CD14-positive monocyte (primary cell): Measurements from ENCODE around the gene CLK3. TPM values are rescaled to one million over a fixed set of nuclear protein-coding genes. Genes with fewer than 3 reads are reported as not detected.
A peak's percentile ranks its signal among the peaks of the same experiment; 100 is the strongest.

ENCODE experiments used
- DNase-seq, 3 donors: peaks; one replicate each; pipeline ENCODE4 v3.0.0-alpha.2; 2011 to 2022
- H2AFZ ChIP-seq: 2 replicates; pipeline ENCODE4 v1.6.0; 2012; ENCODE audit warnings: mild to moderate bottlenecking, low read depth, low read length, inconsistent platforms; ENCODE audit not compliant: insufficient read depth, poor library complexity, severe bottlenecking
- H3K27ac ChIP-seq, 2 donors: 1 replicate in 1 of 2; 2 replicates in 1 of 2; pipeline ENCODE4 v1.5.1; 2012 to 2013; ENCODE audit warnings: low read length in 2 of 2, control low read depth in 1 of 2, inconsistent platforms in 1 of 2, low read depth in 1 of 2, mild to moderate bottlenecking in 1 of 2
- H3K27me3 ChIP-seq, 2 donors: one replicate each; pipeline versions ENCODE4 v1.6.0 to v1.6.1; 2011 to 2013; ENCODE audit warnings: low read length in 2 of 2; ENCODE audit not compliant: control insufficient read depth in 2 of 2, insufficient read depth in 2 of 2
- H3K36me3 ChIP-seq, 2 donors: replicated peaks in 1 of 2; 1 replicate in 1 of 2; 2 replicates in 1 of 2; pipeline versions ENCODE4 v1.5.1 to v1.6.1; 2012 to 2013; ENCODE audit warnings: low read length in 2 of 2, control low read depth in 1 of 2, inconsistent platforms in 1 of 2, mild to moderate bottlenecking in 1 of 2; ENCODE audit not compliant: insufficient read depth in 2 of 2, control insufficient read depth in 1 of 2
- H3K4me1 ChIP-seq, 2 donors: 1 replicate in 1 of 2; 2 replicates in 1 of 2; pipeline versions ENCODE4 v1.5.1 to v1.6.1; 2012 to 2013; ENCODE audit warnings: low read length in 2 of 2, control low read depth in 1 of 2, inconsistent platforms in 1 of 2, mild to moderate bottlenecking in 1 of 2, moderate library complexity in 1 of 2; ENCODE audit not compliant: insufficient read depth in 2 of 2, control insufficient read depth in 1 of 2
- H3K4me2 ChIP-seq: replicated peaks from 2 replicates; pipeline ENCODE3; 2012; ENCODE audit warnings: low read length, moderate library complexity, mild to moderate bottlenecking; ENCODE audit not compliant: poor library complexity, severe bottlenecking; ENCODE audit errors: extremely low read depth
- H3K4me3 ChIP-seq, 3 experiments: fragments of 200-600 bp in 1 of 3; sonication (generic) in 1 of 3; replicated peaks in 1 of 3; 1 replicate in 2 of 3; 2 replicates in 1 of 3; pipeline ENCODE4 v1.5.1; 2011 to 2013; ENCODE audit warnings: low read length in 3 of 3, mild to moderate bottlenecking in 3 of 3, control low read depth in 2 of 3, low read depth in 2 of 3, inconsistent platforms in 1 of 3, moderate library complexity in 1 of 3
- H3K79me2 ChIP-seq: 2 replicates; pipeline ENCODE4 v1.6.0; 2012; ENCODE audit warnings: mild to moderate bottlenecking, control low read depth, inconsistent platforms, low read length, moderate library complexity; ENCODE audit not compliant: insufficient read depth
- H3K9ac ChIP-seq: 2 replicates; pipeline ENCODE4 v1.6.0; 2017; ENCODE audit warnings: low read length, mild to moderate bottlenecking; ENCODE audit not compliant: insufficient read depth, poor library complexity, severe bottlenecking
- H3K9me3 ChIP-seq, 2 donors: replicated peaks in 1 of 2; 1 replicate in 1 of 2; 2 replicates in 1 of 2; pipeline versions ENCODE4 v1.5.1 to v1.6.1; 2012 to 2013; ENCODE audit warnings: low read length in 2 of 2, control low read depth in 1 of 2; ENCODE audit not compliant: control insufficient read depth in 1 of 2, insufficient read depth in 1 of 2
- H4K20me1 ChIP-seq: 2 replicates; pipeline ENCODE4 v1.6.0; 2012; ENCODE audit warnings: mild to moderate bottlenecking, low read length, control low read depth, moderate library complexity; ENCODE audit not compliant: insufficient read depth
- H3K27ac Mint-ChIP-seq, 7 donors: one replicate each; pipeline ENCODE4 v1.8.0; 2020; ENCODE audit warnings: mild to moderate bottlenecking in 7 of 7, mixed read lengths in 7 of 7, moderate library complexity in 6 of 7, inconsistent platforms in 2 of 7
- H3K27me3 Mint-ChIP-seq, 3 donors: one replicate each; pipeline ENCODE4 v1.8.0; 2021 to 2022; ENCODE audit warnings: low read depth in 3 of 3, mild to moderate bottlenecking in 3 of 3, mixed read lengths in 3 of 3, moderate library complexity in 3 of 3, inconsistent platforms in 1 of 3
- H3K36me3 Mint-ChIP-seq, 2 donors: one replicate each; pipeline ENCODE4 v1.8.0; 2020; ENCODE audit warnings: mixed read lengths in 2 of 2, inconsistent platforms in 1 of 2, mild to moderate bottlenecking in 1 of 2
- H3K4me1 Mint-ChIP-seq: one replicate; pipeline ENCODE4 v1.8.0; 2020; ENCODE audit warnings: mild to moderate bottlenecking, mixed read lengths
- H3K4me3 Mint-ChIP-seq, 2 donors: one replicate each; pipeline ENCODE4 v1.8.0; 2020; ENCODE audit warnings: mild to moderate bottlenecking in 2 of 2, mixed read lengths in 2 of 2, moderate library complexity in 1 of 2
- H3K9me3 Mint-ChIP-seq, 7 donors: one replicate each; pipeline ENCODE4 v1.8.0; 2020 to 2022; ENCODE audit warnings: mixed read lengths in 7 of 7, mild to moderate bottlenecking in 6 of 7, moderate library complexity in 6 of 7, inconsistent platforms in 2 of 7
- WGBS: methylation state at CpG from one replicate; pipeline ENCODE4 v1.1.5; 2013; ENCODE audit warnings: missing lambda C conversion rate; ENCODE audit not compliant: insufficient coverage; 5-methylcytosine and 5-hydroxymethylcytosine counted together
- intact Hi-C, 2 donors: fragments of 100-400 bp; cut with micrococcal nuclease; formaldehyde crosslinking; loops; one replicate each; pipeline versions ENCODE4 v1.15.0 to v1.15.1; 2023
- polyA plus RNA-seq, 3 donors: library from polyadenylated mRNA; depleted of rRNA in 1 of 3; unstranded in 2 of 3; stranded (reverse) in 1 of 3; fragments of 300-500 nt in 2 of 3; fragments of >200 nt in 1 of 3; fragmentation: Illumina TruSeq in 2 of 3; gene quantifications; 1 replicate in 2 of 3; 2 replicates in 1 of 3; pipeline ENCODE4 v1.2.3, GENCODE V29; 2012 to 2021
- TF ChIP-seq, protein P1 (sequence below): fragments of 200-600 bp; IDR thresholded peaks from one replicate; pipeline ENCODE4 v1.8.0; 2022; ENCODE audit warnings: antibody characterized with exemption, mild to moderate bottlenecking

The CLK3 gene
- polyA plus RNA-seq, 3 donors = 27.6 to 354 (median 33.2) TPM

DNA sequence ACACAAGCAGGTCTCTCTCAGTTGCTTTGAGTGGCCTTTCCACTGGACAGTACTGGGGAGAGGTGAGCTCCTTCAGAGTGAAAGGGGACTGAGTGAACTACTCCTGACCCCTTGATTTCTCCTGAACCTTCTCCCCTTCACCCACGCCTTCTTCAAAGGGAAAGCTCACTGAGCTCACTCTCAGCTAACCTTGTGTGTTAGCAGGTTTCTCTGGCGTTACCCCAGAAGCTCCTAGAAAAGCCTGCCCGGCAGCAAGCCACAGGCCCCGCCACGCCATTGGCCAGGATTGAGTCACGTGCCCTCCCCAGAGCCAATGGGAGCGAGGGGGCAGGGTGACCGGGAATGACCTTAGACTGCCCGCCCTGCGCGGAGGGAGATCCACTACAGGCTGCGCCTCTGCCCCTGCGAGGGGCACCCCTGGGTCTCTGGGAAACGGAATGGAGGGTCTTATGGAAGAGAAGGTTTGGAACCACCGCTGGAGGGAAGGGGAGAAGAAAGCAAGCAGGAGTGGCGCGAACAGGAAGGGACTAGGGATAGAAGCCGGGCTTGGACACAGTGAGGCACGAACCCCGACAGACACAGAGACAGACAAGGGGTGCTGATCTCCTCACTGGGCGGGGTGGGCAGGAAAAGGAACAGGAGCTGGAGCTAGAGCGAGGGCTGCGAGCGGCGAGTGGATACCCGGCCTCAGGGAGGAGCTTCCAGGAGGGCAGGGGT, 17.4 kb upstream of the CLK3 start:
- peaks cover 0 to 1% (median 0%) of the 10 kb centered on the region in 7 donors for H3K9me3 Mint-ChIP-seq
- H3K4me3 ChIP-seq = peak overlapping the region; percentile 63 to 97 (median 73)
- H3K36me3 Mint-ChIP-seq = peaks cover 23 to 40% of the 10 kb centered on the region in 2 donors
- peaks cover 15% of the 10 kb centered on the region for H3K4me1 Mint-ChIP-seq
- H3K9me3 ChIP-seq = no peaks in the 10 kb centered on the region
- no peaks in the 10 kb centered on the region for H3K27me3 ChIP-seq
- peak overlapping the region; percentile 96 for H3K4me2 ChIP-seq
- intact Hi-C loops = loop anchor here (2.0 to 5.0 kb wide), 3 partner anchors 15 to 56 kb away; partner anchors contain the start of genes ARID3B (in 1 of the 2) and CLK3 (in 1 of the 2)
- TF ChIP-seq, protein P1, sequence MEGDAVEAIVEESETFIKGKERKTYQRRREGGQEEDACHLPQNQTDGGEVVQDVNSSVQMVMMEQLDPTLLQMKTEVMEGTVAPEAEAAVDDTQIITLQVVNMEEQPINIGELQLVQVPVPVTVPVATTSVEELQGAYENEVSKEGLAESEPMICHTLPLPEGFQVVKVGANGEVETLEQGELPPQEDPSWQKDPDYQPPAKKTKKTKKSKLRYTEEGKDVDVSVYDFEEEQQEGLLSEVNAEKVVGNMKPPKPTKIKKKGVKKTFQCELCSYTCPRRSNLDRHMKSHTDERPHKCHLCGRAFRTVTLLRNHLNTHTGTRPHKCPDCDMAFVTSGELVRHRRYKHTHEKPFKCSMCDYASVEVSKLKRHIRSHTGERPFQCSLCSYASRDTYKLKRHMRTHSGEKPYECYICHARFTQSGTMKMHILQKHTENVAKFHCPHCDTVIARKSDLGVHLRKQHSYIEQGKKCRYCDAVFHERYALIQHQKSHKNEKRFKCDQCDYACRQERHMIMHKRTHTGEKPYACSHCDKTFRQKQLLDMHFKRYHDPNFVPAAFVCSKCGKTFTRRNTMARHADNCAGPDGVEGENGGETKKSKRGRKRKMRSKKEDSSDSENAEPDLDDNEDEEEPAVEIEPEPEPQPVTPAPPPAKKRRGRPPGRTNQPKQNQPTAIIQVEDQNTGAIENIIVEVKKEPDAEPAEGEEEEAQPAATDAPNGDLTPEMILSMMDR = no peak
- H3K27ac Mint-ChIP-seq = peak overlapping the region; percentile 91 to 99 (median 96)
- DNase-seq = peak; percentile 74 to 86 (median 80)
- peak overlapping the region; percentile 65 to 85 for H3K27ac ChIP-seq
- peaks cover 13 to 15% of the 10 kb centered on the region in 2 donors for H3K4me1 ChIP-seq
- H3K36me3 ChIP-seq = peaks cover 18 to 27% of the 10 kb centered on the region in 2 donors
- WGBS = 1% methylated on average over 25 of the region's 26 CpGs
- peaks cover 4% of the 10 kb centered on the region for H3K79me2 ChIP-seq
- H3K9ac ChIP-seq = peak overlapping the region; percentile 69
- no peaks in the 10 kb centered on the region for H3K27me3 Mint-ChIP-seq
- H4K20me1 ChIP-seq = no peaks in the 10 kb centered on the region
- peak overlapping the region; percentile 95 for H2AFZ ChIP-seq
- peak overlapping the region; percentile 97 to 100 for H3K4me3 Mint-ChIP-seq

GRCh38 chr15:74599156-74599555, 16.5 kb upstream of the CLK3 start:
- H3K4me3 Mint-ChIP-seq = peak overlapping the region; percentile 97 to 100
- peak overlapping the region in 4 of 7 donors; percentile 91 to 99 (median 98) for H3K27ac Mint-ChIP-seq
- TF ChIP-seq, protein P1 = no peak
- Histone ChIP-seq H3K27me3 (no peaks in the 10 kb centered on the region), H2AFZ (peak overlapping the region; percentile 95), H3K4me2 (peak overlapping the region; percentile 96), H3K9me3 (no peaks in the 10 kb centered on the region), H3K36me3 (peaks cover 11 to 18% of the 10 kb centered on the region in 2 donors), H3K27ac (peak overlapping the region; percentile 65 to 85), H3K79me2 (peaks cover 4% of the 10 kb centered on the region), H3K9ac (peak overlapping the region; percentile 69), H3K4me1 (peaks cover 13 to 17% of the 10 kb centered on the region in 2 donors), H4K20me1 (no peaks in the 10 kb centered on the region), H3K4me3 (peak overlapping the region in 2 of 3 experiments; percentile 73 to 97)
- H3K9me3 Mint-ChIP-seq = peaks cover 0 to 1% (median 0%) of the 10 kb centered on the region in 7 donors
- peaks cover 18 to 32% of the 10 kb centered on the region in 2 donors for H3K36me3 Mint-ChIP-seq
- WGBS = 94% methylated on average over 14 of the region's 15 CpGs
- DNase-seq = no peak
- intact Hi-C loops = loop anchor here (2.0 to 5.0 kb wide), 3 partner anchors 14 to 57 kb away; partner anchors contain the start of genes ARID3B (in 1 of the 2) and CLK3 (in 1 of the 2)
- peaks cover 15% of the 10 kb centered on the region for H3K4me1 Mint-ChIP-seq
- no peaks in the 10 kb centered on the region for H3K27me3 Mint-ChIP-seq
